Type B pancreatic cell (in vitro differentiated cells): ENCODE results near the gene TGM4. TPM values are rescaled to one million over a fixed set of nuclear protein-coding genes. Genes with fewer than 3 reads are reported as not detected.

Experiments used
- DNase-seq: peaks from one replicate; pipeline ENCODE4 v3.0.0; 2021; ENCODE audit warnings: mixed read lengths; ENCODE audit not compliant: unreplicated experiment; ENCODE audit errors: extremely low spot score
- H3K27ac Mint-ChIP-seq: 2 replicates; pipeline ENCODE4 v1.8.0; 2021; ENCODE audit warnings: mild to moderate bottlenecking, mixed read lengths
- H3K27me3 Mint-ChIP-seq: 2 replicates; pipeline ENCODE4 v1.8.0; 2021; ENCODE audit warnings: mixed read lengths
- H3K36me3 Mint-ChIP-seq: 2 replicates; pipeline ENCODE4 v1.8.0; 2021; ENCODE audit warnings: mixed read lengths
- H3K4me1 Mint-ChIP-seq: one replicate; pipeline ENCODE4 v1.8.0; 2021; ENCODE audit warnings: mixed read lengths; ENCODE audit not compliant: unreplicated experiment
- H3K4me3 Mint-ChIP-seq: 2 replicates; pipeline ENCODE4 v1.8.0; 2021; ENCODE audit warnings: mild to moderate bottlenecking, mixed read lengths
- H3K9me3 Mint-ChIP-seq: 2 replicates; pipeline ENCODE4 v1.8.0; 2021; ENCODE audit warnings: mixed read lengths
- total RNA-seq: library from RNA; stranded (reverse); gene quantifications from 2 replicates; pipeline ENCODE4 v1.2.1, GENCODE V29; 2021; ENCODE audit warnings: low replicate concordance
- TF ChIP-seq, protein P1 (sequence below): fragments of 200-600 bp; sonication (generic); conservative IDR thresholded peaks from 2 replicates; pipeline ENCODE4 v1.5.0; 2021; ENCODE audit warnings: antibody characterized with exemption, mild to moderate bottlenecking

Gene TGM4
- total RNA-seq, 1 donor from 2014 or later = not detected

DNA sequence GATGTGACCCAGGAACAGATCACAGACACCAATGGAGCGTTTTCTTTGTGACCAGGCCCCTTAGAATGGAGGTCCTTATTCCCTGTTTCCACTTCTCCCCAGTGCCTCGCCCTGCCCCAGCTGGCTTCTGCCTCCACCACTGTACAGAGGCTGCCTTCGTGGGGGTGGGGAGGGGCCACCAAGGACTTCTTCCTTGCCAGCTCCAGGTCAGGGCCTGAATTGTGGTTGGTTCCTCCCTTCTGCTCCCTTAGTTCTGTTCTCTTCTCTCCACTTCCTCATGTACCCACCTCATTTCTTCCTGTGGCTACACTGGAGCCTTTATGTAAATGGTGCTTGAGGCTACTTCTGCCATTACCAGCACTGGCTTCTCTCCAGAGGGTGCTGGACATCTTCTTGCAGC lies 16.4 kb downstream of the TGM4 start:
- no peaks in the 10 kb centered on the region for H3K4me1 Mint-ChIP-seq
- TF ChIP-seq, protein P1, sequence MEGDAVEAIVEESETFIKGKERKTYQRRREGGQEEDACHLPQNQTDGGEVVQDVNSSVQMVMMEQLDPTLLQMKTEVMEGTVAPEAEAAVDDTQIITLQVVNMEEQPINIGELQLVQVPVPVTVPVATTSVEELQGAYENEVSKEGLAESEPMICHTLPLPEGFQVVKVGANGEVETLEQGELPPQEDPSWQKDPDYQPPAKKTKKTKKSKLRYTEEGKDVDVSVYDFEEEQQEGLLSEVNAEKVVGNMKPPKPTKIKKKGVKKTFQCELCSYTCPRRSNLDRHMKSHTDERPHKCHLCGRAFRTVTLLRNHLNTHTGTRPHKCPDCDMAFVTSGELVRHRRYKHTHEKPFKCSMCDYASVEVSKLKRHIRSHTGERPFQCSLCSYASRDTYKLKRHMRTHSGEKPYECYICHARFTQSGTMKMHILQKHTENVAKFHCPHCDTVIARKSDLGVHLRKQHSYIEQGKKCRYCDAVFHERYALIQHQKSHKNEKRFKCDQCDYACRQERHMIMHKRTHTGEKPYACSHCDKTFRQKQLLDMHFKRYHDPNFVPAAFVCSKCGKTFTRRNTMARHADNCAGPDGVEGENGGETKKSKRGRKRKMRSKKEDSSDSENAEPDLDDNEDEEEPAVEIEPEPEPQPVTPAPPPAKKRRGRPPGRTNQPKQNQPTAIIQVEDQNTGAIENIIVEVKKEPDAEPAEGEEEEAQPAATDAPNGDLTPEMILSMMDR = no peak
- H3K36me3 Mint-ChIP-seq = no peaks in the 10 kb centered on the region
- H3K27me3 Mint-ChIP-seq = no peaks in the 10 kb centered on the region
- H3K9me3 Mint-ChIP-seq = no peaks in the 10 kb centered on the region
- no peak overlapping the region for H3K27ac Mint-ChIP-seq
- no peak overlapping the region for H3K4me3 Mint-ChIP-seq
- DNase-seq = no peak

DNA sequence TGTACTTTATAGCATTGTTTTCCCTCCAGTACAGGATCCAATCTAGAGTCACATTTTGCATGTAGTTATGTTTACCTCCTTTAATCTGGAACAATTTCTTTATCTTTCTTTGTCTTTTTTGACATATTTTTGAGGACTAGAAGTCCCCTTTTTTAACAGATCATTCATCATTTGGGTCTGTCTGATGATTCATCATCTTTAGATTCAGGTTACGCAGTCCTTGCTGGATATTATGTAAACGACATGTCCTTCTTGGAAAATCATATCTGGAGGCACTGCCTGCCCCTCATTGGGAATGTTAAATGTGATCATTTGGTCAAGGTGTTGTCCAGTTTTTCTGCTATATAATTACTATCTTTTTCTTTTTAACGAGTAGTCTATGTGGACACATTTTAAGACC lies 18.3 kb downstream of the TGM4 start:
- H3K36me3 Mint-ChIP-seq = no peaks in the 10 kb centered on the region
- no peaks in the 10 kb centered on the region for H3K27me3 Mint-ChIP-seq
- H3K4me1 Mint-ChIP-seq = no peaks in the 10 kb centered on the region
- H3K9me3 Mint-ChIP-seq = no peaks in the 10 kb centered on the region
- no peak overlapping the region for H3K27ac Mint-ChIP-seq
- no peak overlapping the region for H3K4me3 Mint-ChIP-seq
- TF ChIP-seq, protein P1 = no peak
- DNase-seq = no peak

DNA sequence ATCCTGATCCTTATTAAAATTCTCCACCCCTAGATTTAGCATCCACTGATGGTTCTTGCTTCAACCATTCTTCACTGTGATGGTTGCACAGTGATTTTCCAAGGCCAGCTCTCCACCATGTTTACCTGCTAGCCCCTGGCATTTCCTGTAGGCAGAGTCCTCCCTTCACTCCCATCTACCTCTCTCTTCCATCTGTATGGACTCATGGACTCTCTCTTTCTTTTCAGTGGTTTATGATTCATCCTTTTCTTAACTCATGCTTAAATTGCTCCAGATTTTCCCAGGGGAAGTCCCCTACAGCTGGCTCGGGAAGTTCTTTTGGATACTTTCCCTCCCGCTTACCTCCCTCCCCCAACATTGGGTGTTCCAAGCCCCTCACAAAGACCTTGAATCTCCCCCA lies 18.7 kb downstream of the TGM4 start:
- no peak overlapping the region for H3K4me3 Mint-ChIP-seq
- TF ChIP-seq, protein P1 = no peak
- H3K4me1 Mint-ChIP-seq = no peaks in the 10 kb centered on the region
- no peaks in the 10 kb centered on the region for H3K9me3 Mint-ChIP-seq
- no peak for DNase-seq
- H3K36me3 Mint-ChIP-seq = no peaks in the 10 kb centered on the region
- no peaks in the 10 kb centered on the region for H3K27me3 Mint-ChIP-seq
- no peak overlapping the region for H3K27ac Mint-ChIP-seq

DNA sequence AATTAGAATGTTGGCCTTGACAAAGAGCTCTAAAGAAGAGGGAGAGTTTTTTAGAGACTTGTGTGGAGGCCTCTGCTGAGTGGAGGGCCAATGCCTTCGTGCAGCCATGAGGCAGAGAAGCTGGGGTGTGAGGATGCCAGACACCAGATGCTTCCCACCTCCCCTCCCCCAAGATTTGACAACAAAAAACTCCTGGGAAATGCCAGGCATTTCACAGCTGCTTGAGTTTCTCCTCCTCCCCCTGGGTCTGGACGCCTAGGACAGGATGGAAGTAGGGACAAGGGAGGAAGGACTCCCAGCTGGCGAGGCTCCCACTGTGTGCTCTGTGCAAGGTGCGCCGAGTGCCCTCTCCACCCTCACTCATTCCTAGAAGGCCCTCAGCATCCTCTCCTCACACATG lies 20.1 kb downstream of the TGM4 start:
- no peak overlapping the region for H3K27ac Mint-ChIP-seq
- H3K4me3 Mint-ChIP-seq = no peak overlapping the region
- no peak for DNase-seq
- H3K9me3 Mint-ChIP-seq = no peaks in the 10 kb centered on the region
- TF ChIP-seq, protein P1 = no peak
- H3K4me1 Mint-ChIP-seq = peaks cover 1% of the 10 kb centered on the region
- H3K27me3 Mint-ChIP-seq = no peaks in the 10 kb centered on the region
- no peaks in the 10 kb centered on the region for H3K36me3 Mint-ChIP-seq

DNA sequence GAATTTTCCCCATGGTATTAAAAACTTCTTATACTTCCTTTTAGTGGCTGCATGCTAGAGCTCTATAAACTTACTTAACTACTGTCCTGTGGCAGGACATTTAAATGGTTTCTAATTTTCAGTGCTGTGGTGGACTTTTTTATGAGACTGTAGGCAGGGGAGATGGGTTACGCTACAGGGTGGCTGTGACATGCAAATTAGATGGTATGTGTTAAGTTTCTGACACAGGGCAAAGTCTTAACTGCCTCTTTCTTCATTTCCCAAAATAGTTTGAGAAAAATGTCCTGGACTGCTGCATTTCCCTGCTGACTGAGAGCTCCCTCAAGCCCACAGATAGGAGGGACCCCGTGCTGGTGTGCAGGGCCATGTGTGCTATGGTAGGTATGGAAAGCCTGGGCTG lies 22.0 kb downstream of the TGM4 start:
- TF ChIP-seq, protein P1 = no peak
- H3K9me3 Mint-ChIP-seq = no peaks in the 10 kb centered on the region
- no peak overlapping the region for H3K27ac Mint-ChIP-seq
- H3K4me3 Mint-ChIP-seq = no peak overlapping the region
- no peaks in the 10 kb centered on the region for H3K36me3 Mint-ChIP-seq
- H3K4me1 Mint-ChIP-seq = peaks cover 11% of the 10 kb centered on the region
- H3K27me3 Mint-ChIP-seq = peaks cover 9% of the 10 kb centered on the region
- DNase-seq = no peak
